GM13976 (cell line): Measurements from ENCODE around the gene CALHM3.

Source experiments
- DNase-seq: peaks from one replicate; pipeline ENCODE4 v3.0.0; 2012; ENCODE audit warnings: low spot score
- in situ Hi-C: fragments of 300-500 bp; cut with MboI; formaldehyde crosslinking; loops from one replicate; pipeline ENCODE4 v1.12.0; 2022; ENCODE audit warnings: low sequenced_read_pairs, mixed read lengths, inconsistent platforms; ENCODE audit not compliant: unreplicated experiment
- TF ChIP-seq, protein P1 (sequence below): IDR thresholded peaks from 2 replicates; pipeline ENCODE4 v1.5.1; 2012; ENCODE audit warnings: borderline replicate concordance, mild to moderate bottlenecking; ENCODE audit not compliant: insufficient read depth; ENCODE audit errors: extremely low read depth, missing control alignments, control extremely low read depth

The CALHM3 gene

DNA sequence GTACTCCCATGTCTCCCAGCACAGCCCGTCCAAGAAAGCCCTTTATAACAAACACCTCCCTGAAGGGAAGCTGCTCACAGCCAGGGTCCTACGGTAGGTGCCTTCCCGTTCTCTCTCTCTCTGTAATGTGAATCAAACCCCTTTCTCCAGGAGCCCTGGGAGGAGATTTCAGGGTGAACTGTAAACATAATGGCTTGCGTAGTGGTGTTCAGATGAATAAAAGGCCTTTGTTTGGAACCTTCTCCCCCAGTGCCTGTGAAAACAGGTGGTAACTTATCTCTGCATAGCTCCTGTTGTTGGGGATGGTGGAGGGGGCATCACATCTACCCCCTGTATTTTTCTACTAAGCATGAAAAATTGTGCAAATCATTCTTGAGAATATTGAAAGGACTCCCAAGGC lies 39.3 kb downstream of the CALHM3 start:
- in situ Hi-C loops: no loop called here
- no peak for DNase-seq
- TF ChIP-seq, protein P1, sequence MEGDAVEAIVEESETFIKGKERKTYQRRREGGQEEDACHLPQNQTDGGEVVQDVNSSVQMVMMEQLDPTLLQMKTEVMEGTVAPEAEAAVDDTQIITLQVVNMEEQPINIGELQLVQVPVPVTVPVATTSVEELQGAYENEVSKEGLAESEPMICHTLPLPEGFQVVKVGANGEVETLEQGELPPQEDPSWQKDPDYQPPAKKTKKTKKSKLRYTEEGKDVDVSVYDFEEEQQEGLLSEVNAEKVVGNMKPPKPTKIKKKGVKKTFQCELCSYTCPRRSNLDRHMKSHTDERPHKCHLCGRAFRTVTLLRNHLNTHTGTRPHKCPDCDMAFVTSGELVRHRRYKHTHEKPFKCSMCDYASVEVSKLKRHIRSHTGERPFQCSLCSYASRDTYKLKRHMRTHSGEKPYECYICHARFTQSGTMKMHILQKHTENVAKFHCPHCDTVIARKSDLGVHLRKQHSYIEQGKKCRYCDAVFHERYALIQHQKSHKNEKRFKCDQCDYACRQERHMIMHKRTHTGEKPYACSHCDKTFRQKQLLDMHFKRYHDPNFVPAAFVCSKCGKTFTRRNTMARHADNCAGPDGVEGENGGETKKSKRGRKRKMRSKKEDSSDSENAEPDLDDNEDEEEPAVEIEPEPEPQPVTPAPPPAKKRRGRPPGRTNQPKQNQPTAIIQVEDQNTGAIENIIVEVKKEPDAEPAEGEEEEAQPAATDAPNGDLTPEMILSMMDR: no peak

DNA sequence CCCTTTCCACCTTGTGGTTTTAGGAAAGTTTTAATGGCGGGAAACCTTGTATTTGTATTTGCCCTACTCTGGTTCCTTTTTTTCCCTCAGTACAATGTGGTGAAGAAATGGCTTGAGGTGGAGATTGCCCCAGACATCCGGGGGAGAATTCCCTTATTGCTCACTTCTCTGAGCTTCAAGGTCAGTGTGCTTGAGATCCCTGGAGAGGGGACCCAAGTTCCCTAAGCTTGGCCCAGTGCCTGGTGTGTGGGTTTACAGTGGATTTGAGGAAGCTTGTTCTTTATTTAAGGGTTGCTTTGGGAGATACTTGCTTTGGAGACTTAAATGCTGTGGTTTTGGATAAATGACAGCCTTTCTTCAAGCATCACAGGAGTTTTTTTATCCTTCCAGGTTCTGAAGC lies 45.2 kb downstream of the CALHM3 start:
- in situ Hi-C loops: no loop called here
- TF ChIP-seq, protein P1: no peak
- DNase-seq: no peak

DNA sequence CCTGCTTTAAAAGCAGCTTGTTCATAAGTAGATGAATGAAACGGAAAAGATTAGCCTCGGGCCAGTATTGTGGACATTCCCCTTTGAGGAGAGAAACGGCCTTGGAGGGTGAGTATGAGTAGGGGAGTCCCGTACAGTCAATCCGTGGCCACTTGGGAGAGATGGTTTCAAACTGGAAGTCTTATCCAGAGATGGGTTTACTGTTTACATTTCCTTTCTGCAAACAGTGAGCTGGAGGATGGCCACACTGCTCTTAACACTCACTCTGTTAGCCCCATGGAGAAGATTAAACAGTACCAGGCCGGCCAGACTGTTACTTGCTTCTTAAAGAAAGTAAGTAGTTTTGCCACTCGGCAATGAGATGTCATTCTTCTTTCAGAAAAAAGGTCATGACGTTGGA lies 47.1 kb downstream of the CALHM3 start:
- TF ChIP-seq, protein P1: no peak
- in situ Hi-C loops: no loop called here
- no peak for DNase-seq

- TF ChIP-seq, protein P1: no peak
- no peak for DNase-seq
- in situ Hi-C loops: no loop called here
These were observed 49.4 kb downstream of the CALHM3 start for GRCh38 chr10:103429647-103430046.

DNA sequence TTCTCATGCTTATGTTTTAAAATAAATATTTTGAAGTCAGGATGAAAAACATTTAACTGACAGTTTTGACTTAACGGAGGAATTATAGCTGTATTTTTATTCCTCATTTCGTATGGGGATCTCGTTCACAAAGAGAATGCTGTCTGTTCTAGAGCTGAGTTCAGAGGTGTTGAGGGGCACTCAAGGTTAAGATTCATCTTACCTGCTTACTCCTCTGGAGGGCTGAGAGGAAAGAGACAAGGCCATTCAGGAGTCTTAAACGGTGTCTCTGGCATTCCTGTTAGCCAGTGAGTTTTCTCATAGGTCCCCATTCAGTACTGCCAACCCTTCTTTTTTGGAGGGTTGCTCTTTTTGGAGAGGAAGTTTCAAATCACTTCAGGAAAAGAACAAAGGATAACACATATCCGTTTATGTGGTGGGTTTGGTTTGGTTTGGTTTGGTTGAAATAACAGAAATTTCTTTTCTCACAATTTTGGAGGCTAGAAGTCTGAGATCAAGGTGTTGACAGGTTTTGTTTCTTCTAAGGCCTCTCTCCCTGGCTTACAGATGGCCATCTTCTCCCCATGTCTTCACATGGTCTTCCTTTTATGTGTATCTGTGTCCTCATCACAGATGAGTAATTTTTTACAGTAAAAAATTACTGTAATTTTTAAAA lies 49.9 kb downstream of the CALHM3 start:
- TF ChIP-seq, protein P1: no peak
- in situ Hi-C loops: no loop called here
- no peak for DNase-seq

DNA sequence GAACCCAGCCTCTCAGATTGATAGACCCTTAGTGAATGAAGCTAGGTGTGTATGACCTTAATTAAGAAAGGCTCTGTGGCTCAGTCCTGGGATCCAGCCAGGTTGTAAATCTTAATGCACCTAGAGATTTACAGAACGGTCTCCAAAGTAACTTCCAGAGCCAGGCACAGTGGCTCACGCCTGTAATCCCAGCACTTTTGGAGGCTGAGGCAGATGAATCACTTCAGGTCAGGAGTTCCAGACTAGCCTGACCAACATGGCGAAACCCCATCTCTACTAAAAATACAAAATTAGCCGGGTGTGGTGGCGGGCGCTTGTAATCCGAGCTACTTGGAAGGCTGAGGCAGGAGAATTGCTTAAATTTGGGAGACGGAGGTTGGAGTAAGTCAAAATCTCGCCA lies 51.2 kb downstream of the CALHM3 start:
- TF ChIP-seq, protein P1: no peak
- DNase-seq: no peak
- in situ Hi-C loops: no loop called here

GRCh38 chr10:103423748-103424147 lies 55.3 kb downstream of the CALHM3 start:
- DNase-seq: no peak
- in situ Hi-C loops: no loop called here
- TF ChIP-seq, protein P1: no peak
